Measurements from ENCODE around the gene GNAL.
"Not testable (repeated sequence)": the region's sequence is repeated elsewhere in the genome, so short reads cannot be mapped to it uniquely, and the experiment has no call there.

GNAL gene

GRCh38 chr18:11854554-11854953 is 165.5 kb downstream of the GNAL start:
- not testable (repeated sequence) for DNase-seq

- DNase-seq, result peak; percentile 66
These were observed 168.3 kb downstream of the GNAL start for GRCh38 chr18:11857177-11857887.

- no peak for DNase-seq
These were observed 170.3 kb downstream of the GNAL start for GRCh38 chr18:11859282-11859830.

- no peak for DNase-seq
These were observed 170.9 kb downstream of the GNAL start for GRCh38 chr18:11859903-11860407.

- no peak for DNase-seq
These were observed 171.8 kb downstream of the GNAL start for GRCh38 chr18:11860594-11861450.

- no peak for DNase-seq
These were observed 172.7 kb downstream of the GNAL start for GRCh38 chr18:11861583-11862288.

GRCh38 chr18:11862468-11863137 is 173.5 kb downstream of the GNAL start:
- DNase-seq, result no peak

GRCh38 chr18:11864471-11864870 is 175.4 kb downstream of the GNAL start:
- no peak for DNase-seq

GRCh38 chr18:11865071-11865470 is 176.0 kb downstream of the GNAL start:
- no peak for DNase-seq

- no peak for DNase-seq
These were observed 177.3 kb downstream of the GNAL start for GRCh38 chr18:11866329-11866728.

- DNase-seq, result no peak
These were observed 177.7 kb downstream of the GNAL start for GRCh38 chr18:11866764-11867163.

- DNase-seq, result no peak
These were observed 179.2 kb downstream of the GNAL start for GRCh38 chr18:11868230-11868629.

- DNase-seq, result no peak
These were observed 182.4 kb downstream of the GNAL start for GRCh38 chr18:11871501-11871900.

GRCh38 chr18:11872479-11873136 is 183.5 kb downstream of the GNAL start:
- no peak for DNase-seq

- DNase-seq, result no peak
These were observed 184.7 kb downstream of the GNAL start for GRCh38 chr18:11873670-11874340.

GRCh38 chr18:11874676-11875075 is 185.6 kb downstream of the GNAL start:
- no peak for DNase-seq

- no peak for DNase-seq
These were observed 188.6 kb downstream of the GNAL start for GRCh38 chr18:11877497-11878135.

GRCh38 chr18:11880586-11881304 is 191.7 kb downstream of the GNAL start:
- DNase-seq, result no peak

- no peak for DNase-seq
These were observed 193.6 kb downstream of the GNAL start for GRCh38 chr18:11882636-11883035.

GRCh38 chr18:11883153-11883552 is 194.1 kb downstream of the GNAL start:
- DNase-seq, result no peak
